Small intestine (tissue), 7 donors: ENCODE data around the gene CTR9. TPM values are rescaled to one million over a fixed set of nuclear protein-coding genes. Genes with fewer than 3 reads are reported as not detected.

Experiments
- DNase-seq, 2 donors: peaks; one replicate each; pipeline versions ENCODE4 v3.0.0 to v3.0.0-alpha.2; 2013
- FAIRE-seq: peaks from 2 replicates; lab custom pipeline; 2012; peaks lifted over from hg19 to GRCh38; lab: Jason Lieb, UNC
- H3K27ac ChIP-seq, 3 donors: one replicate each; pipeline ENCODE4 v1.5.1; 2013; ENCODE audit warnings: low read length in 2 of 3, mild to moderate bottlenecking in 2 of 3, control low read depth in 1 of 3, inconsistent platforms in 1 of 3, low read depth in 1 of 3, moderate library complexity in 1 of 3
- H3K27me3 ChIP-seq, 3 donors: one replicate each; pipeline ENCODE4 v1.6.1; 2013; ENCODE audit warnings: low read length in 3 of 3, inconsistent platforms in 1 of 3; ENCODE audit not compliant: control insufficient read depth in 3 of 3, insufficient read depth in 3 of 3
- H3K36me3 ChIP-seq, 3 donors: one replicate each; pipeline ENCODE4 v1.6.1; 2013; ENCODE audit warnings: low read length in 3 of 3, inconsistent platforms in 1 of 3, low read depth in 1 of 3, mild to moderate bottlenecking in 1 of 3, moderate library complexity in 1 of 3; ENCODE audit not compliant: control insufficient read depth in 3 of 3, insufficient read depth in 2 of 3
- H3K4me1 ChIP-seq, 3 donors: one replicate each; pipeline ENCODE4 v1.6.1; 2013; ENCODE audit warnings: low read length in 2 of 3, inconsistent platforms in 1 of 3, low read depth in 1 of 3, mild to moderate bottlenecking in 1 of 3, moderate library complexity in 1 of 3; ENCODE audit not compliant: control insufficient read depth in 3 of 3, insufficient read depth in 2 of 3
- H3K4me3 ChIP-seq, 3 donors: one replicate each; pipeline ENCODE4 v1.5.1; 2013; ENCODE audit warnings: low read length in 3 of 3, control low read depth in 1 of 3, inconsistent platforms in 1 of 3, low read depth in 1 of 3, mild to moderate bottlenecking in 1 of 3, moderate library complexity in 1 of 3
- H3K9me3 ChIP-seq, 2 donors: one replicate each; pipeline ENCODE4 v1.6.1; 2013; ENCODE audit warnings: low read depth in 1 of 2, low read length in 1 of 2; ENCODE audit not compliant: control insufficient read depth in 2 of 2, insufficient read depth in 1 of 2
- WGBS, 3 donors: extraction: QIAGEN DNeasy Blood & Tissue Kit; methylation state at CpG; one replicate each; pipeline ENCODE4 v1.1.7; 2013; 5-methylcytosine and 5-hydroxymethylcytosine counted together
- polyA plus RNA-seq, 4 donors: library from polyadenylated mRNA; stranded (reverse) in 3 of 4; unstranded in 1 of 4; fragments of 200-250 nt in 3 of 4; fragments of 120-200 nt in 1 of 4; gene quantifications; one replicate each; pipeline versions ENCODE4 v1.2.1 to v1.2.3, GENCODE V29; 2013
- donor health status: healthy with polysubstance abuse.
- donor health status: control.
- donor health status: control.
- donor health status: Bipolar disorder and iron deficiency.
- donor health status: healthy.

CTR9 gene
- polyA plus RNA-seq, 4 donors, result 14.1 to 44.7 (median 16.5) TPM

GRCh38 chr11:10762913-10763421, 11.9 kb downstream of the CTR9 start:
- H3K4me1 ChIP-seq, result no peaks in the 10 kb centered on the region
- FAIRE-seq (no peak), DNase-seq (no peak)
- peaks cover 12 to 23% (median 21%) of the 10 kb centered on the region in 3 donors for H3K36me3 ChIP-seq
- no peaks in the 10 kb centered on the region for H3K27me3 ChIP-seq
- no peak overlapping the region for H3K4me3 ChIP-seq
- no peak overlapping the region for H3K27ac ChIP-seq
- H3K9me3 ChIP-seq, result no peaks in the 10 kb centered on the region
- 92 to 96% (median 94%) methylated on average over 4 of the region's 4 CpGs for WGBS, 3 donors

GRCh38 chr11:10763766-10764165, 12.7 kb downstream of the CTR9 start:
- 89 to 92% (median 91%) methylated on average over 4 of the region's 4 CpGs for WGBS, 3 donors
- no peaks in the 10 kb centered on the region for H3K9me3 ChIP-seq
- peaks cover 10 to 21% (median 19%) of the 10 kb centered on the region in 3 donors for H3K36me3 ChIP-seq
- no peak overlapping the region for H3K4me3 ChIP-seq
- DNase-seq, result no peak
- no peaks in the 10 kb centered on the region for H3K4me1 ChIP-seq
- H3K27ac ChIP-seq, result no peak overlapping the region
- no peaks in the 10 kb centered on the region for H3K27me3 ChIP-seq
- FAIRE-seq, result no peak

- no peak overlapping the region for H3K4me3 ChIP-seq
- H3K4me1 ChIP-seq, result no peaks in the 10 kb centered on the region
- no peak for DNase-seq
- H3K9me3 ChIP-seq, result no peaks in the 10 kb centered on the region
- H3K27me3 ChIP-seq, result no peaks in the 10 kb centered on the region
- no peak for FAIRE-seq
- 87 to 97% (median 91%) methylated on average over 12 of the region's 12 CpGs for WGBS, 3 donors
- H3K27ac ChIP-seq, result no peak overlapping the region
- H3K36me3 ChIP-seq, result peaks cover 14 to 23% (median 21%) of the 10 kb centered on the region in 3 donors
These were observed 13.4 kb downstream of the CTR9 start for GRCh38 chr11:10764412-10764811.

GRCh38 chr11:10770626-10771254, 19.7 kb downstream of the CTR9 start:
- 52 to 57% (median 56%) methylated on average over 2 of the region's 2 CpGs for WGBS, 3 donors
- H3K36me3 ChIP-seq, result peaks cover 18 to 22% (median 19%) of the 10 kb centered on the region in 3 donors
- FAIRE-seq, result no peak
- DNase-seq, result peak; percentile 45 to 47
- H3K4me3 ChIP-seq, result no peak overlapping the region
- no peak overlapping the region for H3K27ac ChIP-seq
- H3K27me3 ChIP-seq, result no peaks in the 10 kb centered on the region
- no peaks in the 10 kb centered on the region for H3K9me3 ChIP-seq
- no peaks in the 10 kb centered on the region for H3K4me1 ChIP-seq

GRCh38 chr11:10771457-10771856, 20.4 kb downstream of the CTR9 start:
- no peak overlapping the region for H3K4me3 ChIP-seq
- no peaks in the 10 kb centered on the region for H3K9me3 ChIP-seq
- no peak overlapping the region for H3K27ac ChIP-seq
- peaks cover 19 to 28% (median 22%) of the 10 kb centered on the region in 3 donors for H3K36me3 ChIP-seq
- WGBS, 3 donors, result 90 to 97% (median 96%) methylated on average over 1 of the region's 1 CpG
- FAIRE-seq, result no peak
- no peak for DNase-seq
- H3K27me3 ChIP-seq, result no peaks in the 10 kb centered on the region
- no peaks in the 10 kb centered on the region for H3K4me1 ChIP-seq

- Histone ChIP-seq H3K27ac (no peak overlapping the region), H3K4me3 (no peak overlapping the region), H3K9me3 (no peaks in the 10 kb centered on the region), H3K4me1 (no peaks in the 10 kb centered on the region), H3K27me3 (no peaks in the 10 kb centered on the region), H3K36me3 (peaks cover 23 to 32% (median 27%) of the 10 kb centered on the region in 3 donors)
- DNase-seq (no peak), FAIRE-seq (no peak)
- WGBS, 3 donors, result 83 to 89% (median 85%) methylated on average over 2 of the region's 2 CpGs
These were observed 23.8 kb downstream of the CTR9 start for GRCh38 chr11:10774811-10775210.

GRCh38 chr11:10777393-10777793, 26.3 kb downstream of the CTR9 start:
- Histone ChIP-seq H3K4me1 (no peaks in the 10 kb centered on the region), H3K27me3 (no peaks in the 10 kb centered on the region), H3K4me3 (no peak overlapping the region), H3K9me3 (no peaks in the 10 kb centered on the region), H3K36me3 (peaks cover 23 to 32% (median 25%) of the 10 kb centered on the region in 3 donors), H3K27ac (no peak overlapping the region)
- 76 to 81% (median 80%) methylated on average over 3 of the region's 3 CpGs for WGBS, 3 donors
- no peak for DNase-seq
- FAIRE-seq, result no peak

- FAIRE-seq (no peak), DNase-seq (no peak)
- no peaks in the 10 kb centered on the region for H3K27me3 ChIP-seq
- no peak overlapping the region for H3K27ac ChIP-seq
- no peaks in the 10 kb centered on the region for H3K9me3 ChIP-seq
- H3K4me3 ChIP-seq, result no peak overlapping the region
- 75 to 79% (median 76%) methylated on average over 6 of the region's 6 CpGs for WGBS, 3 donors
- H3K4me1 ChIP-seq, result no peaks in the 10 kb centered on the region
- peaks cover 23 to 27% (median 25%) of the 10 kb centered on the region in 3 donors for H3K36me3 ChIP-seq
These were observed 26.8 kb downstream of the CTR9 start for GRCh38 chr11:10777806-10778205.
